Stimulated activated naive CD8-positive, alpha-beta T cell treated with anti-CD3 and anti-CD28 coated beads, Interleukin-15, amount 100 ng/mL, for 72 hours (primary cell): Measurements from ENCODE around the gene DAB1.
A peak's percentile ranks its signal among the peaks of the same experiment; 100 is the strongest.

ENCODE experiments used
- ATAC-seq: fragments of 150-1000 bp; cut with Tn5 transposase; 2 replicates; pipeline ENCODE4 v1.10.0; 2021; ENCODE audit warnings: mild to moderate bottlenecking, moderate library complexity
- DNase-seq, 2 donors: peaks; one replicate each; pipeline ENCODE4 v3.0.0; 2021 to 2022
- H3K27ac Mint-ChIP-seq, 2 donors: one replicate each; pipeline ENCODE4 v1.8.0; 2022; ENCODE audit warnings: mild to moderate bottlenecking in 2 of 2, mixed read lengths in 2 of 2, moderate library complexity in 2 of 2
- H3K27me3 Mint-ChIP-seq: one replicate; pipeline ENCODE4 v1.8.0; 2022; ENCODE audit warnings: mixed read lengths
- H3K4me1 Mint-ChIP-seq: one replicate; pipeline ENCODE4 v1.8.0; 2022; ENCODE audit warnings: mild to moderate bottlenecking, mixed read lengths
- H3K4me3 Mint-ChIP-seq, 2 donors: one replicate each; pipeline ENCODE4 v1.8.0; 2022; ENCODE audit warnings: mild to moderate bottlenecking in 2 of 2, mixed read lengths in 2 of 2, moderate library complexity in 1 of 2
- H3K9me3 Mint-ChIP-seq, 2 donors: one replicate each; pipeline ENCODE4 v1.8.0; 2022; ENCODE audit warnings: mixed read lengths in 2 of 2

Gene DAB1

DNA sequence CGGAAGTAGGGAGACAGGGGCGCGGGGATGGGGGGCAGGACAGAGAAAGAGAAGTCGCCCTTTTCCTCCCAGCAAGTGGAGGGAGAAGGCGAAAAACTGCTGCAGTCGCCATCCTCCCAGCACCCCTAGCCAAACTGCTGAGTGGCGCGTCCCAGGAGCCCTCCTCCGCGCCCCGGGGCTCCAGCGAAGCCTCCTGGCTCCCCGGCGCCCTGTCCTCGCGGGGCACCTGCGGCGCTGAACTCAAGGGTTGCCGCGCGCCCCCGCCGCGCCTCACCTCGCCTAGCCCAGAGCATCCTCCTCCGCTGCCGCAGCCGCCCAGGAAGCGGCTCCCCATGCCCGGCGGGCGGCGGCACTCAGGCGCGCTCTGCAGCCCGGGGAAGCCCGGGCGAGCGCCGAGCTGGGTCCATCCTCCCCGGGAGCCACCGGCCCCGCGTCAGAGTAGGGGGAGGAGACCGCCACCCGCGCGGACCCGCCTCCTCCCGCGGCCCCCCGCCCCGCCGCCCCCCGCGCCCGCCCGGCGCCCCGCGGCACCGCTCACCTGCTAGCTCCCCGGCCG, at the start of gene DAB1:
DAB1 (minus strand) TSS at position 405 of the 556 bp plus-strand sequence. CDS start 133,030 bp downstream, outside the sequence.
- DNase-seq (peak in 1 of 2 donors; percentile 17), ATAC-seq (peak; percentile 64)
- Mint-ChIP-seq H3K9me3 (peaks cover 0 to 7% of the 10 kb centered on the region in 2 donors), H3K27me3 (peaks cover 62% of the 10 kb centered on the region), H3K4me3 (peak within 1 kb of the TSS; percentile 61 to 62), H3K4me1 (peaks cover 21% of the 10 kb centered on the region), H3K27ac (no peak within 1 kb of the TSS)

- peaks cover 7% of the 10 kb centered on the region for H3K27me3 Mint-ChIP-seq
- DNase-seq, result no peak
- no peak for ATAC-seq
- no peaks in the 10 kb centered on the region for H3K4me1 Mint-ChIP-seq
- no peak overlapping the region for H3K4me3 Mint-ChIP-seq
- peaks cover 0 to 9% of the 10 kb centered on the region in 2 donors for H3K9me3 Mint-ChIP-seq
- H3K27ac Mint-ChIP-seq, result no peak overlapping the region
These were observed 49.6 kb upstream of the DAB1 start for GRCh38 chr1:57473448-57473847.

- Mint-ChIP-seq H3K4me3 (no peak overlapping the region), H3K27me3 (peaks cover 7% of the 10 kb centered on the region), H3K4me1 (no peaks in the 10 kb centered on the region), H3K27ac (no peak overlapping the region), H3K9me3 (peaks cover 0 to 9% of the 10 kb centered on the region in 2 donors)
- ATAC-seq (no peak), DNase-seq (no peak)
These were observed 48.1 kb upstream of the DAB1 start for GRCh38 chr1:57471995-57472394.

DNA sequence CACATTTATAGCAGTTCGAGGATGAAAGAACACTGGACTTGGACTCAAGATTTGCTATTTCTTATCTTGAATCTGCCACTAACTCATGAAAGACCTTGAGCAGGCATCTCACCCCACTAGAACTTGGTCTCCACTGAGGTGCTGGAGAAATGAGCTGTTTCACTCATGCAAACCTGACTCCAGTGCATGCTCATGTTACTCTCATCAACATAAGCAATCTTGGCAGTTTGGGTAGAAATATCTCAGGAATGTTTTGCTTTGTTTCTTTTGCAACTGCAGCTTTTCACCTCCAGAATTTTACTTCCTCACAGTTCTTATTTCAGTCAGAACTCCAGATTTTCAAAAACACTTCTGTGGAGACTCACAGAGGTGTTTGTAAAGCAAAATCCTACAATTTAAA, 46.2 kb upstream of the DAB1 start:
- Mint-ChIP-seq H3K4me1 (no peaks in the 10 kb centered on the region), H3K27ac (no peak overlapping the region), H3K4me3 (no peak overlapping the region), H3K9me3 (peaks cover 0 to 9% of the 10 kb centered on the region in 2 donors), H3K27me3 (peaks cover 7% of the 10 kb centered on the region)
- ATAC-seq (no peak), DNase-seq (no peak)

DNA sequence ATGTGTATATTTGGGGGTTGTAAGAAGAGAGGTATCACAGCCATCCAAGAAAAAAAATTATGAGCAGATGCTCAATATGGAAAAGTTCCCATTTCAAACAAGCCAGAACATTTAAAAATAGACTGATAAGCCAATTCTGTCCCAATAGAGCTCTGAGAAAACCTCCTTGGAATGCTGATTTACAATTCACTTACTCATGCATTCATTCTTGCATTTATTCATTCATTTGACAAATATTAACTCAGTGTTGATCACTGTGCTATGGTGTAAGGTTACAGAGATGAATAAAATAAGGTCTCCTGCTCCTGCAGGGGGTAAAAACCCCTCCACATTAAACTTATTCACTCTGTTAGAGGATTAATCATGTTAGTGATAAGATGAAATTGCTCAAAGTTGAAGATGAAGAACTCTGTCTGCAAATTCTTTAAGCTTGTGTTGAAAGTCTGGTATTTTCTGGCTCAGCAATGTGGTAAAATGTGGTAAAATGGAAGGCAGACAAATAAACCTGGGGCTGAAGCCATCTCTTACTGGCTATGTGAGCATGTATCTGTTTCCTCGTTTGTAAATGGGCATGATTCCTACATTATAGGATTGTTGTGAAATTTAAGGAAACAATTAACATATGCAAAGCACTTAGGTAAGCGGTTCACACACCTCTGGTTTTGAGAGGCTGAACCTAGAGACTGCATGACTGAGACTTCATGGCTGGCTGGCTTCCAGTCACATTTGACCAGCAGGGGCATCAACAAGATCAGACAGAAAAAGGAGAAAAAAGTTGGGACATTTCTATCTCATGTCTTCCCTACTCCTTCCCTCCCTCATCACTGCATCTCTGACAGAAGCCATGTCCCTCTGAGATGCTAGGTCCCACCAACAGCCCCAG, 45.0 kb upstream of the DAB1 start:
- ATAC-seq (no peak), DNase-seq (no peak)
- H3K27me3 Mint-ChIP-seq, result peaks cover 7% of the 10 kb centered on the region
- no peaks in the 10 kb centered on the region for H3K4me1 Mint-ChIP-seq
- H3K27ac Mint-ChIP-seq, result no peak overlapping the region
- H3K9me3 Mint-ChIP-seq, result peaks cover 0 to 9% of the 10 kb centered on the region in 2 donors
- no peak overlapping the region for H3K4me3 Mint-ChIP-seq

- Mint-ChIP-seq H3K4me3 (no peak overlapping the region), H3K27ac (no peak overlapping the region), H3K27me3 (peaks cover 7% of the 10 kb centered on the region), H3K4me1 (no peaks in the 10 kb centered on the region), H3K9me3 (peaks cover 0 to 9% of the 10 kb centered on the region in 2 donors)
- ATAC-seq, result no peak
- DNase-seq, result no peak
These were observed 44.0 kb upstream of the DAB1 start for GRCh38 chr1:57467830-57468229.

DNA sequence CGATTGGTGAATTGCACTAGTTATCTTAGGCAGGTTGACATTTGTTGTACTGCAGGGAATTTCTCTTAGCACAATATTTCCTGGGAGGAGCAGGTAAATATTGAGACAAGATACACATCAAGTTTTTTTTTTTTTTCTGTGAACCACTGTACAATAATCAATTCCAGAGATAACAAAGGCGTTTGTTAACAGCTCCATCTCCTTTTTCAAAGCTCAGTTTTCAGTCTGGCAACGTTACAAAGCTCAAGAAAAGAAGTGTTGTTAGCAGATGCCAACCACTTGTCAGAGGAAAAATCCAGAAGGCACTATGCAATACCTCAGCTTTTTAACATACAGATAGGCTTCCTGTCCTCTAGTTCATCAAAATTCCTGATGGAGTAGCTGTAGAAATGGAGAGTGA, 40.9 kb upstream of the DAB1 start:
- ATAC-seq (no peak), DNase-seq (no peak)
- H3K4me3 Mint-ChIP-seq, result no peak overlapping the region
- peaks cover 0 to 10% of the 10 kb centered on the region in 2 donors for H3K9me3 Mint-ChIP-seq
- H3K4me1 Mint-ChIP-seq, result no peaks in the 10 kb centered on the region
- H3K27ac Mint-ChIP-seq, result no peak overlapping the region
- H3K27me3 Mint-ChIP-seq, result peaks cover 7% of the 10 kb centered on the region

GRCh38 chr1:57463343-57463742, 39.5 kb upstream of the DAB1 start:
- ATAC-seq (no peak), DNase-seq (no peak)
- Mint-ChIP-seq H3K4me3 (no peak overlapping the region), H3K4me1 (no peaks in the 10 kb centered on the region), H3K27ac (no peak overlapping the region), H3K27me3 (no peaks in the 10 kb centered on the region), H3K9me3 (peaks cover 0 to 10% of the 10 kb centered on the region in 2 donors)

- peaks cover 11% of the 10 kb centered on the region for H3K27me3 Mint-ChIP-seq
- H3K4me3 Mint-ChIP-seq, result no peak overlapping the region
- ATAC-seq (no peak), DNase-seq (no peak)
- peaks cover 9 to 21% of the 10 kb centered on the region in 2 donors for H3K9me3 Mint-ChIP-seq
- no peaks in the 10 kb centered on the region for H3K4me1 Mint-ChIP-seq
- H3K27ac Mint-ChIP-seq, result no peak overlapping the region
These were observed 37.5 kb upstream of the DAB1 start for GRCh38 chr1:57461405-57461804.

GRCh38 chr1:57451516-57451915, 27.7 kb upstream of the DAB1 start:
- Mint-ChIP-seq H3K9me3 (no peaks in the 10 kb centered on the region), H3K4me3 (no peak overlapping the region), H3K27me3 (peaks cover 18% of the 10 kb centered on the region), H3K4me1 (no peaks in the 10 kb centered on the region), H3K27ac (no peak overlapping the region)
- DNase-seq (no peak), ATAC-seq (no peak)

DNA sequence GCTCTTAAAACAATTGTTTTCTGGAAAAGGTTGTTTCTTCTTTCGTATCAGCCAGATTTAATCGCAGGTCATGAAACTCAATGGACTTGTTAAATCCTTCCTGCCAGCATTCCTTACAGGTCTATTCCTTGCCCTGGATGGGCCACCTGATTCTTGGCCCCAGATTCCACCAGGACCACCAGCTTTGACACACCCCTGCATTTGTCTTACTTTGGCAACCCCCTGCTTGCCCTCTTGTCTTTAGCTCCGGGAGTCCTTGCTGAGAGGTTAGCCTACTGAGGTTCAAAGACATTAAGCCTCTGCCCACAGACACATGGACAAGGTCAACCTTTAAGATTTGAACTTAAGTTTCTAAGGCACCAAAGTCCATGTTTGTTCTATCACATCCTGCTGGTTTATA, 27.1 kb upstream of the DAB1 start:
- Mint-ChIP-seq H3K9me3 (no peaks in the 10 kb centered on the region), H3K27ac (no peak overlapping the region), H3K27me3 (peaks cover 18% of the 10 kb centered on the region), H3K4me1 (no peaks in the 10 kb centered on the region), H3K4me3 (no peak overlapping the region)
- ATAC-seq (no peak), DNase-seq (no peak)

GRCh38 chr1:57447551-57447950, 23.7 kb upstream of the DAB1 start:
- Mint-ChIP-seq H3K4me3 (no peak overlapping the region), H3K27me3 (peaks cover 20% of the 10 kb centered on the region), H3K9me3 (peaks cover 0 to 4% of the 10 kb centered on the region in 2 donors), H3K27ac (no peak overlapping the region), H3K4me1 (no peaks in the 10 kb centered on the region)
- ATAC-seq (no peak), DNase-seq (no peak)

DNA sequence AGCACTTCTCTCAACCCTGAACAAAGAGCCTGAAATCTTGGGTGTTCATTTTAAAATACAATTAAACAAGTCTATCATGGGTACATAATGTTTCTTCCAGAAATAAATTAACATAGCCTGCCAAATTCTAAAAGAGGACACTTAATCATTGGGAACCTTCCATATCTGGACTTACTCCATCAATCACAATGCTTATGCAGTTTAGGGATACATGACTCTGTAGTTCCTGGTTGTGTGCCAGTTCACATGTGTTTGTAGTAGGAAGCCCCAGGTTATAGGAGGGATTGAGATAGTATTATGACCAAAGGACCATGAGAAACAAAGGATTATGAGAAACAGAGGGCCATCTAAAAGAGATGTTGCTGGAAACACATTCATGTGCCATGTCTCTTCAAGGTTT, 19.1 kb upstream of the DAB1 start:
- Mint-ChIP-seq H3K27me3 (peaks cover 6% of the 10 kb centered on the region), H3K4me1 (no peaks in the 10 kb centered on the region), H3K27ac (no peak overlapping the region), H3K4me3 (no peak overlapping the region), H3K9me3 (peaks cover 0 to 4% of the 10 kb centered on the region in 2 donors)
- ATAC-seq, result no peak
- no peak for DNase-seq

GRCh38 chr1:57440096-57440495, 16.2 kb upstream of the DAB1 start:
- H3K27me3 Mint-ChIP-seq, result peaks cover 6% of the 10 kb centered on the region
- no peak overlapping the region for H3K4me3 Mint-ChIP-seq
- H3K9me3 Mint-ChIP-seq, result peaks cover 0 to 4% of the 10 kb centered on the region in 2 donors
- no peaks in the 10 kb centered on the region for H3K4me1 Mint-ChIP-seq
- no peak for ATAC-seq
- H3K27ac Mint-ChIP-seq, result no peak overlapping the region
- DNase-seq, result no peak

DNA sequence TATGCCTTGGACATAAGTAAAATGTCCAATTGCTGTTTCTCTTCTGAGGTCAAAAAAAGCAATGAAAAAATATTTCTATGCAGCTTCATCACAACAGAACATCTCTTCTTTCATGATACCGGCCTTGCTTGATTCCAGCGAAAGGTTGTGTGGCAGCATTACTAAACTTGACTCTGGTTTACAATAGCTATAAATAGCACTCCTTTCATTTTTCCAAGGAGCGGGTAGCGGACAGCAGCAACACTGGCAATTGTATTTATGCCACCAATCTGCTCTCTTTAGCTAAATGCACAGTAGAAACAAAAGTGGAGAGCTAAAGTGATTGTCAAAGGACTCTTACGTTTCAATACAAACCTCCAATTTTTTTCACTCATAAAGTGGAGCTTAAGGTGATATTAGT, 7.5 kb upstream of the DAB1 start:
- Mint-ChIP-seq H3K27ac (no peak overlapping the region), H3K9me3 (peaks cover 0 to 7% of the 10 kb centered on the region in 2 donors), H3K4me3 (no peak overlapping the region), H3K27me3 (peaks cover 2% of the 10 kb centered on the region), H3K4me1 (no peaks in the 10 kb centered on the region)
- no peak for ATAC-seq
- no peak for DNase-seq

- no peak overlapping the region for H3K27ac Mint-ChIP-seq
- H3K4me1 Mint-ChIP-seq, result peaks cover 21% of the 10 kb centered on the region
- peak; percentile 40 for ATAC-seq
- H3K4me3 Mint-ChIP-seq, result peak overlapping the region; percentile 61 to 62
- DNase-seq, result no peak
- peaks cover 62% of the 10 kb centered on the region for H3K27me3 Mint-ChIP-seq
- peaks cover 0 to 7% of the 10 kb centered on the region in 2 donors for H3K9me3 Mint-ChIP-seq
These were observed 569 bp upstream of the DAB1 start for GRCh38 chr1:57424231-57425027.
